ENCODE results near the gene ID3. TPM values are rescaled to one million over a fixed set of nuclear protein-coding genes. Genes with fewer than 3 reads are reported as not detected.
A peak's percentile ranks its signal among the peaks of the same experiment; 100 is the strongest.

Gene ID3
- total RNA-seq, 1 donor from 2014 or later = 99.9 TPM

DNA sequence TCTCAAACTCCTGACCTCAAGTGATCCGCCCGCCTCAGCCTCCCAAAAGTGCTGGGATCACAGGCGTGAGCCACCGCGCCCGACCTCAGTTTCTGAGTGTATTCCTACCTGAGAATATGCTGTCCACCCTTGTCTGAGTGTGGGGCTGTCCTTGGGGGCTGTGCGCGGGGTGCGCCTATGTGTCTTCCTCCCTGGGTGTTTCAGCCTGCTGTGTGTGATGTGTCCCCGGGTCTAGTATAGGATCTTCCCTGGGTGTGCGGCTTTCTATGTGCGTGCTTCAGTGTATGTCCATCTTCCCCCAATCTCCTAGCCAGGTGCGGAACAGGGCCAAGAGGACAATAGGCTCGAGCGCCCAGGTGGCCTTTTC, 8.3 kb upstream of the ID3 start:
- peaks cover 78% of the 10 kb centered on the region for H3F3A ChIP-seq (ENCODE audit: low read depth)
- H3K9ac ChIP-seq = no peak overlapping the region
- H3K4me2 ChIP-seq = peak overlapping the region; percentile 71
- H3K9me3 Mint-ChIP-seq = no peaks in the 10 kb centered on the region
- H3K4me3 ChIP-seq = peak overlapping the region; percentile 40
- H4K20me1 ChIP-seq (ENCODE audit: low read depth) = no peaks in the 10 kb centered on the region
- TF ChIP-seq EZH2phosphoT487 (IDR thresholded peaks at IDR 0.05) (no peak), EZH2 (IDR thresholded peaks at IDR 0.05) (no peak)
- TF ChIP-seq, protein P1, sequence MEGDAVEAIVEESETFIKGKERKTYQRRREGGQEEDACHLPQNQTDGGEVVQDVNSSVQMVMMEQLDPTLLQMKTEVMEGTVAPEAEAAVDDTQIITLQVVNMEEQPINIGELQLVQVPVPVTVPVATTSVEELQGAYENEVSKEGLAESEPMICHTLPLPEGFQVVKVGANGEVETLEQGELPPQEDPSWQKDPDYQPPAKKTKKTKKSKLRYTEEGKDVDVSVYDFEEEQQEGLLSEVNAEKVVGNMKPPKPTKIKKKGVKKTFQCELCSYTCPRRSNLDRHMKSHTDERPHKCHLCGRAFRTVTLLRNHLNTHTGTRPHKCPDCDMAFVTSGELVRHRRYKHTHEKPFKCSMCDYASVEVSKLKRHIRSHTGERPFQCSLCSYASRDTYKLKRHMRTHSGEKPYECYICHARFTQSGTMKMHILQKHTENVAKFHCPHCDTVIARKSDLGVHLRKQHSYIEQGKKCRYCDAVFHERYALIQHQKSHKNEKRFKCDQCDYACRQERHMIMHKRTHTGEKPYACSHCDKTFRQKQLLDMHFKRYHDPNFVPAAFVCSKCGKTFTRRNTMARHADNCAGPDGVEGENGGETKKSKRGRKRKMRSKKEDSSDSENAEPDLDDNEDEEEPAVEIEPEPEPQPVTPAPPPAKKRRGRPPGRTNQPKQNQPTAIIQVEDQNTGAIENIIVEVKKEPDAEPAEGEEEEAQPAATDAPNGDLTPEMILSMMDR (IDR thresholded peaks at IDR 0.05) = no peak
- H3K36me3 Mint-ChIP-seq = no peaks in the 10 kb centered on the region
- DNase-seq (ENCODE audit: low spot score) = no peak
- H3K27ac Mint-ChIP-seq = peak overlapping the region; percentile 99
- no peaks in the 10 kb centered on the region for H3K9me3 ChIP-seq (ENCODE audit: low read depth)
- peaks cover 18% of the 10 kb centered on the region for H3K27me3 Mint-ChIP-seq (ENCODE audit: insufficient read depth, low read depth)
- H3K4me1 ChIP-seq = peaks cover 60% of the 10 kb centered on the region
- no peaks in the 10 kb centered on the region for H3K79me2 ChIP-seq (ENCODE audit: low read depth)
- H3K27ac ChIP-seq = peak overlapping the region; percentile 99
- no peaks in the 10 kb centered on the region for H3K36me3 ChIP-seq
- H3K4me1 Mint-ChIP-seq = peaks cover 73% of the 10 kb centered on the region
- H3K4me3 Mint-ChIP-seq = peak overlapping the region; percentile 82
- no peak overlapping the region for H2AFZ ChIP-seq (replicated peaks)
- no peaks in the 10 kb centered on the region for H3K27me3 ChIP-seq

DNA sequence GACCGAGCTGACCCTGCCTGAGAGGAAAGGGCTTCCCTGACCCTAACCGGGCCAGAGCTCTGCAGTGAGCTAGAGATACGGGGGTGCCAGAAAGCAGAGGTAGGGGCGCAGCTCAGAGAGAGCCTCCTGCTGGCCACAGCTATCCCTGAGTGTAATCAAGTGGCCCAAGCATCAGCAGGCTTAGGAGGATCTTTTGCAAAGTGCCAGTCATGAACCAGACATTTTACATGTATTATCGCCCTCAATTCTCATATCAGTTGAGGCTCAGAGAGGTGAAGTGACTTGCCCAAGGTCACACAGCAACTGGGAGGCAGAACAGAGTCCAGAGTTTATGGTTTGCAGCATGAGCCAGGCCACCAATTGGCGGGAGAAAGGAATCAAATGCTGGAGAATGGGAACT, 7.0 kb upstream of the ID3 start:
- no peak overlapping the region for H3K9ac ChIP-seq
- H3K27me3 ChIP-seq = no peaks in the 10 kb centered on the region
- Mint-ChIP-seq H3K9me3 (no peaks in the 10 kb centered on the region), H3K27ac (peak overlapping the region; percentile 98), H3K4me1 (peaks cover 80% of the 10 kb centered on the region), H3K4me3 (peak overlapping the region; percentile 75), H3K36me3 (no peaks in the 10 kb centered on the region), H3K27me3 (ENCODE audit: insufficient read depth, low read depth) (peaks cover 16% of the 10 kb centered on the region)
- H2AFZ ChIP-seq (replicated peaks) = no peak overlapping the region
- H3K4me2 ChIP-seq = no peak overlapping the region
- peaks cover 69% of the 10 kb centered on the region for H3K4me1 ChIP-seq
- no peak for TF ChIP-seq EZH2phosphoT487 (IDR thresholded peaks at IDR 0.05)
- TF ChIP-seq, protein P1 (IDR thresholded peaks at IDR 0.05) = peak; percentile 40
- H4K20me1 ChIP-seq (ENCODE audit: low read depth) = no peaks in the 10 kb centered on the region
- H3K9me3 ChIP-seq (ENCODE audit: low read depth) = no peaks in the 10 kb centered on the region
- no peak overlapping the region for H3K4me3 ChIP-seq
- peaks cover 91% of the 10 kb centered on the region for H3F3A ChIP-seq (ENCODE audit: low read depth)
- H3K79me2 ChIP-seq (ENCODE audit: low read depth) = peaks cover 4% of the 10 kb centered on the region
- DNase-seq (ENCODE audit: low spot score) = peak; percentile 29
- peak overlapping the region; percentile 74 for H3K27ac ChIP-seq
- H3K36me3 ChIP-seq = no peaks in the 10 kb centered on the region

DNA sequence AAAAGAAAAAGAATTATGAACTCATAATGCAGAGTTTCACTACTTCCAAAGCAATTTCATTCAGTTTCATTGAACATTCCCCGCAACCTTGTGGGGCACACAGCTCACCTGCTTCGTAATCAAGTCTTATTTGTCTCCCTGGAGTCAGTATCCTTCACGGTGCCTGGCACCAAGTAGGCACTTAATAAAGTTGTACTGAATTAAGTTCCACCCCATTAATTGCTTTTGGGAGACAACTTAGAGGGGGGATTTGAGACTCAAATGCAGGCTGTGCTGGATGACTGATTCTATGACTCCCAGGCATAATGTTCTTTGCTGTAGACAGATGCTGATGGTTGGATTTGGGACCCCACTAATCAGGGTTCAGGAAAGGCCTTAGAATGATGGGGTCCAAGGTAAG, 6.5 kb upstream of the ID3 start:
- Histone ChIP-seq H3K27ac (peak overlapping the region; percentile 74), H3K27me3 (no peaks in the 10 kb centered on the region), H3K4me2 (no peak overlapping the region), H3K9ac (no peak overlapping the region), H3K79me2 (ENCODE audit: low read depth) (peaks cover 9% of the 10 kb centered on the region), H3F3A (ENCODE audit: low read depth) (peaks cover 95% of the 10 kb centered on the region), H3K4me3 (no peak overlapping the region), H3K36me3 (no peaks in the 10 kb centered on the region), H3K9me3 (ENCODE audit: low read depth) (no peaks in the 10 kb centered on the region), H3K4me1 (peaks cover 74% of the 10 kb centered on the region), H2AFZ (replicated peaks) (no peak overlapping the region), H4K20me1 (ENCODE audit: low read depth) (no peaks in the 10 kb centered on the region)
- no peaks in the 10 kb centered on the region for H3K36me3 Mint-ChIP-seq
- peaks cover 14% of the 10 kb centered on the region for H3K27me3 Mint-ChIP-seq (ENCODE audit: insufficient read depth, low read depth)
- no peaks in the 10 kb centered on the region for H3K9me3 Mint-ChIP-seq
- no peak for TF ChIP-seq EZH2phosphoT487 (IDR thresholded peaks at IDR 0.05)
- TF ChIP-seq, protein P1 (IDR thresholded peaks at IDR 0.05) = no peak
- no peak overlapping the region for H3K4me3 Mint-ChIP-seq
- peaks cover 83% of the 10 kb centered on the region for H3K4me1 Mint-ChIP-seq
- H3K27ac Mint-ChIP-seq = peak overlapping the region; percentile 98
- no peak for DNase-seq (ENCODE audit: low spot score)

Measured in neural progenitor cell (in vitro differentiated cells).